HG02884 (cell line): Measurements from ENCODE around the gene CCRL2.

Experiments used
- ATAC-seq: cut with Tn5 transposase; IDR thresholded peaks from one replicate; pipeline ENCODE4 v1.9.1; 2021; ENCODE audit warnings: mild to moderate bottlenecking, moderate library complexity; ENCODE audit not compliant: unreplicated experiment

The CCRL2 gene, protein sequence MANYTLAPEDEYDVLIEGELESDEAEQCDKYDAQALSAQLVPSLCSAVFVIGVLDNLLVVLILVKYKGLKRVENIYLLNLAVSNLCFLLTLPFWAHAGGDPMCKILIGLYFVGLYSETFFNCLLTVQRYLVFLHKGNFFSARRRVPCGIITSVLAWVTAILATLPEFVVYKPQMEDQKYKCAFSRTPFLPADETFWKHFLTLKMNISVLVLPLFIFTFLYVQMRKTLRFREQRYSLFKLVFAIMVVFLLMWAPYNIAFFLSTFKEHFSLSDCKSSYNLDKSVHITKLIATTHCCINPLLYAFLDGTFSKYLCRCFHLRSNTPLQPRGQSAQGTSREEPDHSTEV

DNA sequence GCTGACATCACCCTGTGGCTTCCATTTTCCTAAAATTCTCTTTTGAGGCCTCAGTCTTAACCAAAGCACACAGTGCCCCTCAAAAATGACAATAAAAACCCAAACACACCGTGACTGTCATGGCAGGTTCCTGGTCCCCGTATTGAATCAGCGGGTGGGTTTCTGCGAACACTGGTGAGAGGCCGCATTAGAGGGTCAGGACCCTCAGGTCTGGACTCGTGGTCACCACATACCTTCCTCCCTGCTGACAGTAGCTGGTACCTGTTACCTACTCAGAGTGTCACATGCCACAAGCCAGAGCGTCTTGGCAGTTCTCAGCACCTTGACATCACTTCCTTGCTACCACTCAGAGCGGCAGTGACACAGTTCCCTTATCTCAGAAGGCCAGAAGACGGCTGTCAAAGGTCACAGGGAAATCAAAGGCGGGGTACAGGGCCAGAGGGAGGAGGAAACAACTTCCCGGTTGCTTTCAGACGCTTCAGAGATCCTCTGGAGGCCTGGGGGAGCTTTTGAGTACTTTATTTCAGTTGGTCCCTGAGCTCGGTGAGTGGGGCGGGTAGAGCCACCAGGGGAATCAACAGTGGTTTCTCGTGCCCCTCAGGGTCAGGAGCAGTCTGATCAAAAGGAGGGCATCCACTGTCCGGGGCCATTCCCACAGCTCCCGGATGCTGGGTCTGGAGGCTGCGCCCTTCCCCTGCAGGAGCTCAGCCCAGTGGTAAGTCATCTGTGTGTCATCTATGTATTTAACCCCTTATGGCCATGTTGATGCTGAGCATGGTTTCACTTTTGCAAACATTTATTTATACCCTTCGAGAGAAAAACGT, at the start of gene CCRL2, which contains the start of gene CCR5AS:
Gene CCRL2, plus strand, starts transcription at position 472 of the 824 bp plus-strand sequence. CDS start 821 bp downstream, outside the sequence.
Gene CCR5AS, minus strand, starts transcription at position 279 of the 824 bp plus-strand sequence.
- ATAC-seq, result no peak

DNA sequence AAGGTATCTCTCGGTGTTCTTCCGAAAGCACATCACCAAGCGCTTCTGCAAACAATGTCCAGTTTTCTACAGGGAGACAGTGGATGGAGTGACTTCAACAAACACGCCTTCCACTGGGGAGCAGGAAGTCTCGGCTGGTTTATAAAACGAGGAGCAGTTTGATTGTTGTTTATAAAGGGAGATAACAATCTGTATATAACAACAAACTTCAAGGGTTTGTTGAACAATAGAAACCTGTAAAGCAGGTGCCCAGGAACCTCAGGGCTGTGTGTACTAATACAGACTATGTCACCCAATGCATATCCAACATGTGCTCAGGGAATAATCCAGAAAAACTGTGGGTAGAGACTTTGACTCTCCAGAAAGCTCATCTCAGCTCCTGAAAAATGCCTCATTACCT, 48.6 kb upstream of the CCRL2 start:
- ATAC-seq, result no peak

DNA sequence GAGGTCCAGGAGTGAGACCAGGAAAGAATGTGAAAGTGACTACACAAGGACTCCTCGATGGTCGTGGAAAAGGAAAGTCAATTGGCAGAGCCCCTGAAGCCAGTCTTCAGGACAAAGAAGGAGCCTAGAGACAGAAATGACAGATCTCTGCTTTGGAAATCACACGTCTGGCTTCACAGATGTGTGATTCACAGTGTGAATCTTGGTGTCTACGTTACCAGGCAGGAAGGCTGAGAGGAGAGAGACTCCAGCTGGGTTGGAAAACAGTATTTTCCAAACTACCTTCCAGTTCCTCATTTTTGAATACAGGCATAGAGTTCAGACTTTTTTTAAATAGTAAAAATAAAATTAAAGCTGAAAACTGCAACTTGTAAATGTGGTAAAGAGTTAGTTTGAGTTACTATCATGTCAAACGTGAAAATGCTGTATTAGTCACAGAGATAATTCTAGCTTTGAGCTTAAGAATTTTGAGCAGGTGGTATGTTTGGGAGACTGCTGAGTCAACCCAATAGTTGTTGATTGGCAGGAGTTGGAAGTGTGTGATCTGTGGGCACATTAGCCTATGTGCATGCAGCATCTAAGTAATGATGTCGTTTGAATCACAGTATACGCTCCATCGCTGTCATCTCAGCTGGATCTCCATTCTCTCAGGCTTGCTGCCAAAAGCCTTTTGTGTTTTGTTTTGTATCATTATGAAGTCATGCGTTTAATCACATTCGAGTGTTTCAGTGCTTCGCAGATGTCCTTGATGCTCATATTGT, 47.1 kb upstream of the CCRL2 start:
- peak; percentile 68 for ATAC-seq

DNA sequence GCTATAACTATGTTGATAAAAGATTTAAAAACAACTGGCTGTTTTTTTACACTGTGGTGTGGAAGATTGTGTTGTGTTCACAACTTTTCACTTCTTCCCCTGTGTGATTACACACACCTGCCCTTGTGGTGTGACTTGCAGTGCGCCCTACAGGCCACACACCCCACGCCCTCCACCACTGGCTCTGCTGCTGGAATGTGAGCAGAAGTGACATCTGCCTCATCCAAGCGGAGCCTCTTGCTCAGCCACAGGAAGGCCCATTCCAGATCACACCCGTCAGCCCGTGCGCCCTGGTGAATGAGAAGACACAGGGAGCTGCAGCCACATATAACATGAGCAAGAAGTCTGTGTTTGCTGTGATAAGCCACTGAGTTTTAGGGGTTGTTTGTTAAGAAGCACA, 46.2 kb upstream of the CCRL2 start:
- no peak for ATAC-seq

DNA sequence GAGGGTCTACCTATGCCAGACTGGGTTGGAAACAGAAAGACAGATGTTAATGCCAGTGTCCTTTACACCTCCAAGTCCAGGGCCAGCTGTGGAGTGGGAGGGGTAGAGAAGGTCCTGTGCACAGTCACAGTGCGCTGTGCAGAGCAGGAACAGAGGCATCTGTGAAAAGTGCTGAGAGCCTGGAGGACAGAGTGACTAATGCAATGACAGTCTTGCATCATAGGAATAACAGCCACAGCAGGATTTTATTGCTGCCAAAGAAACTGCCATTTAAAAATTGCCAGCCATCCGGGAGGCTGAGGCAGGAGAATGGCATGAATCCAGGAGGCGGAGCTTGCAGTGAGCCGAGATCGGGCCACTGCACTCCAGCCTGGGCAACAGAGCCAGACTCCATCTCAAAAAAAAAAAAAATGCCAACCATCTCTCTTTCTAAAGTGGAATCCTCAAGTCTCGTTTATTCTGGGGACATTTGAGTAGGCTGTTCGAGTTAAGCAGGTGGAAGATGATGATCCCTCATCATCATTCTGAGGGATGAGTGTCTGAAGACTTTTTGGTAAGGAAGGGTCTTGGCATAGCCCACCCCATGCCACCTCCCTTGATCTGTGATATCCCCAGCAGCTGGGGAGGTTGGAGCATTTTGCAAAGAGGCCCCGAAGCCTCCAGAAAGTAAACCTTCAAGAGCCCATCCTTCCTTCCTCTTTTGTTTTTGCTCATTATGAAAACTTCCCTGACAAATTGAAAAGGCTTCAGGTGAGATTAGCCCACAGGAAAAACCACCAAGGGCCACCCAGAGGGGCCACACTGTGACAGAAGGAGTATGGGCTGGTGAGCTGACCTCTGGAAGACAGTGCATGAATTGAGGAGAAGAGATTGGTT, 45.4 kb upstream of the CCRL2 start:
- ATAC-seq, result no peak

DNA sequence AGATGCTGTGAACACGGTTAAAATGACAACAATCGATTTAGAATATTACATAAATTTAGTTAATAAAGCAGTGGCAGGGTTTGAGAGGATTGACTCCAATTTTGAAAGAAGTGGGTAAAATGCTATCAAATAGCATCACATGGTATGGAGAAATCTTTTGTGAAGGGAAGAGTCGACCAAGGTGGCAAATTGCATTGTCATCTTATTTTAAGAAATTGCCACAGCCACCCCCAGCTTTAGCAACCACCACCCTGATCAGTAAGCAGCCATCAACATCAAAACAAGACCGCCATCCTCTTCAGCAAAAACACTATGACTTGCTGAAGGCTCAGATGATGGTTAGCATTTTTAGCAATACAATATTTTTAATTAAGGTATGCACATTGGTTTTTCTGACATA, 42.0 kb upstream of the CCRL2 start:
- ATAC-seq, result no peak

DNA sequence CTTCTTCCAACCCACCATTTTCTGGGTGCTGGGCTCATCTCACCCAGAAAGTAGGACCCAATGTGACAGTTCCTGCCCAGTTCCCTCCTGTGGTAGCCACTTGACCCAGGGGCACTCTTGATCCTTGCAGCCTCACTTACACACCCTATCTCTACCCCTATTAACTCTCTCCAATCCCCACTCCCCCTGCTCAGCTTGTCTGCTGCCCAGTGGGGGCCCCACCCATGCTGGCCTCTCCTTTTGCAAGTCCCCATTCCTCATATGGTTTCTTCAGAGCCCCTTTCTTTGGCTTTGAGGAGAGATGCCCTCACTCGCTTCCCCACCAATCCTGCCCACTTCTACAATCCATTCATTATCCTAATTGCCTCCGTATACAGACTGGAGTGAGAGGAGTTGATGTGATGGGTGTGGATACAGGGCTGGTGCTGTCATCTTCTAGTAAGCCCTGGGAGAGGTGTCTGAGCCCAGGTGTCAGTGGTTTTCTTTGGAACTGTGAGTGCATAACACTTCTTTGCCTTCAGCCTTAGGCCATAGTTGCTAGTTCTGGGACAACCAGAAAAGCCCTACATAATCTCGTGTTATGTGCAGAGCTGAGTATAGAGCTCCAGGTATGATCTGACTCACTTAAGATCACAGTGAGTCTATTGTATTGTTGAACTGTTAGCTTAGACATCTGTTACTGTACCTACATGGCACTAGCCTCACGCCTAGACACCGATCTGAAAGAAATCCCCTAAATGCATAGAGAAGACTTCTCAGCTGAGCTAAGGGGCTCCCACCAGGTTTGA, 41.1 kb upstream of the CCRL2 start:
- ATAC-seq, result no peak

DNA sequence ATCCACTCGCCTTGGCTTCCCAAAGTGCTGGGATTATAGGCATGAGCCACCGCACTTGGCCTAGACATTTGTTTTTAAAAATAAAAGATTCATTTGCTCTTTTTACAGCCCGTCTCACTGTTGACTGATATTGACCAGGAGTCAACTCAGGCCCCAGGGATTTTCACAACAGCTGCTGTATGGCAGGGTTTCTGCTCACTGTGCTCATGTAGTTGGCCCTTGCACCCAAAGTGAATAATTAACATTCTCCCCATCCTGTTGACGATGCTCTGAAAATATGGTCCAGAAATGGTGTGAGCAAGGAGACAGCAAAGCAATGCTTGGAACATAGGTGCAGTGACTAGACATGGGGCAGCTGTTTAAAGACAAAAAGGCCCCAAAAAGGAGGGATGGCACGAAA, 39.2 kb upstream of the CCRL2 start:
- no peak for ATAC-seq

DNA sequence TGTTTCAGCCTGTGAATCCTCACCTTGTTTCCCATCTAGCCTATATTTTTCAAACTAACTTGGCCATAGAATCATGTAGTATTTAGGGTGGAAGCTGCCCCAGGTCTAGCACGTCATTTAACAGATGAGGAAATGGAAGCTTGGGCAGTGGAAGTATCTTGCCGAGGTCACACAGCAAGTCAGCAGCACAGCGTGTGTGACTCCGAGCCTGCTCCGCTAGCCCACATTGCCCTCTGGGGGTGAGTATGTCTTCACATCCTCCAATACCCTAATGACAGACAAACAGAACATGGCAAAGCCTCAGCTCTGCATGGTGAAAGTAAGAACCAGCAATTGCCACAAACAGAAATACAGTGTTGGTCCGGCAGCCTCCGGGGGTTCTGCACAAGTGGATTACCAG, 38.5 kb upstream of the CCRL2 start:
- ATAC-seq, result no peak

DNA sequence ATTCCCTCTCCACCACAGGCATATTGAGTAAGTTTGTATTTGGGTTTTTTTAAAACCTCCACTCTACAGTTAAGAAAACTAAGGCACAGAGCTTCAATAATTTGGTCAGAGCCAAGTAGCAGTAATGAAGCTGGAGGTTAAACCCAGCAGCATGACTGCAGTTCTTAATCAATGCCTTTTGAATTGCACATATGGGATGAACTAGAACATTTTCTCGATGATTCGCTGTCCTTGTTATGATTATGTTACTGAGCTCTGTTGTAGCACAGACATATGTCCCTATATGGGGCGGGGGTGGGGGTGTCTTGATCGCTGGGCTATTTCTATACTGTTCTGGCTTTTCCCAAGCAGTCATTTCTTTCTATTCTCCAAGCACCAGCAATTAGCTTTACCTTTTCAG, 37.9 kb upstream of the CCRL2 start:
- no peak for ATAC-seq

DNA sequence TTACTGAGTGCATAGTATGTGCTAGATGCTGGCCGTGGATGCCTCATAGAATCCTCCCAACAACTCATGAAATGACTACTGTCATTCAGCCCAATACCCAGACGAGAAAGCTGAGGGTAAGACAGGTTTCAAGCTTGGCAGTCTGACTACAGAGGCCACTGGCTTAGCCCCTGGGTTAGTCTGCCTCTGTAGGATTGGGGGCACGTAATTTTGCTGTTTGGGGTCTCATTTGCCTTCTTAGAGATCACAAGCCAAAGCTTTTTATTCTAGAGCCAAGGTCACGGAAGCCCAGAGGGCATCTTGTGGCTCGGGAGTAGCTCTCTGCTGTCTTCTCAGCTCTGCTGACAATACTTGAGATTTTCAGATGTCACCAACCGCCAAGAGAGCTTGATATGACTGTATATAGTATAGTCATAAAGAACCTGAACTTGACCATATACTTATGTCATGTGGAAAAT, 37.4 kb upstream of the CCRL2 start:
- peak; percentile 56 for ATAC-seq

DNA sequence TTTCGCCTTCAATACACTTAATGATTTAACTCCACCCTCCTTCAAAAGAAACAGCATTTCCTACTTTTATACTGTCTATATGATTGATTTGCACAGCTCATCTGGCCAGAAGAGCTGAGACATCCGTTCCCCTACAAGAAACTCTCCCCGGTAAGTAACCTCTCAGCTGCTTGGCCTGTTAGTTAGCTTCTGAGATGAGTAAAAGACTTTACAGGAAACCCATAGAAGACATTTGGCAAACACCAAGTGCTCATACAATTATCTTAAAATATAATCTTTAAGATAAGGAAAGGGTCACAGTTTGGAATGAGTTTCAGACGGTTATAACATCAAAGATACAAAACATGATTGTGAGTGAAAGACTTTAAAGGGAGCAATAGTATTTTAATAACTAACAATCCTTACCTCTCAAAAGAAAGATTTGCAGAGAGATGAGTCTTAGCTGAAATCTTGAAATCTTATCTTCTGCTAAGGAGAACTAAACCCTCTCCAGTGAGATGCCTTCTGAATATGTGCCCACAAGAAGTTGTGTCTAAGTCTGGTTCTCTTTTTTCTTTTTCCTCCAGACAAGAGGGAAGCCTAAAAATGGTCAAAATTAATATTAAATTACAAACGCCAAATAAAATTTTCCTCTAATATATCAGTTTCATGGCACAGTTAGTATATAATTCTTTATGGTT, 36.1 kb upstream of the CCRL2 start, which contains the start of gene CCR5:
Gene CCR5, plus strand, starts transcription at position 108 of the 680 bp plus-strand sequence. CDS start 1,957 bp downstream, outside the sequence.
- no peak for ATAC-seq

DNA sequence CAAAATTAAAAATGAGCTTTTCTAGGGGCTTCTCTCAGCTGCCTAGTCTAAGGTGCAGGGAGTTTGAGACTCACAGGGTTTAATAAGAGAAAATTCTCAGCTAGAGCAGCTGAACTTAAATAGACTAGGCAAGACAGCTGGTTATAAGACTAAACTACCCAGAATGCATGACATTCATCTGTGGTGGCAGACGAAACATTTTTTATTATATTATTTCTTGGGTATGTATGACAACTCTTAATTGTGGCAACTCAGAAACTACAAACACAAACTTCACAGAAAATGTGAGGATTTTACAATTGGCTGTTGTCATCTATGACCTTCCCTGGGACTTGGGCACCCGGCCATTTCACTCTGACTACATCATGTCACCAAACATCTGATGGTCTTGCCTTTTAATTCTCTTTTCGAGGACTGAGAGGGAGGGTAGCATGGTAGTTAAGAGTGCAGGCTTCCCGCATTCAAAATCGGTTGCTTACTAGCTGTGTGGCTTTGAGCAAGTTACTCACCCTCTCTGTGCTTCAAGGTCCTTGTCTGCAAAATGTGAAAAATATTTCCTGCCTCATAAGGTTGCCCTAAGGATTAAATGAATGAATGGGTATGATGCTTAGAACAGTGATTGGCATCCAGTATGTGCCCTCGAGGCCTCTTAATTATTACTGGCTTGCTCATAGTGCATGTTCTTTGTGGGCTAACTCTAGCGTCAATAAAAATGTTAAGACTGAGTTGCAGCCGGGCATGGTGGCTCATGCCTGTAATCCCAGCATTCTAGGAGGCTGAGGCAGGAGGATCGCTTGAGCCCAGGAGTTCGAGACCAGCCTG, 35.3 kb upstream of the CCRL2 start:
- no peak for ATAC-seq

DNA sequence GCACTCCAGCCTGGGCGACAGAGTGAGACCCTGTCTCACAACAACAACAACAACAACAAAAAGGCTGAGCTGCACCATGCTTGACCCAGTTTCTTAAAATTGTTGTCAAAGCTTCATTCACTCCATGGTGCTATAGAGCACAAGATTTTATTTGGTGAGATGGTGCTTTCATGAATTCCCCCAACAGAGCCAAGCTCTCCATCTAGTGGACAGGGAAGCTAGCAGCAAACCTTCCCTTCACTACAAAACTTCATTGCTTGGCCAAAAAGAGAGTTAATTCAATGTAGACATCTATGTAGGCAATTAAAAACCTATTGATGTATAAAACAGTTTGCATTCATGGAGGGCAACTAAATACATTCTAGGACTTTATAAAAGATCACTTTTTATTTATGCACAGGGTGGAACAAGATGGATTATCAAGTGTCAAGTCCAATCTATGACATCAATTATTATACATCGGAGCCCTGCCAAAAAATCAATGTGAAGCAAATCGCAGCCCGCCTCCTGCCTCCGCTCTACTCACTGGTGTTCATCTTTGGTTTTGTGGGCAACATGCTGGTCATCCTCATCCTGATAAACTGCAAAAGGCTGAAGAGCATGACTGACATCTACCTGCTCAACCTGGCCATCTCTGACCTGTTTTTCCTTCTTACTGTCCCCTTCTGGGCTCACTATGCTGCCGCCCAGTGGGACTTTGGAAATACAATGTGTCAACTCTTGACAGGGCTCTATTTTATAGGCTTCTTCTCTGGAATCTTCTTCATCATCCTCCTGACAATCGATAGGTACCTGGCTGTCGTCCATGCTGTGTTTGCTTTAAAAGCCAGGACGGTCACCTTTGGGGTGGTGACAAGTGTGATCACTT, 34.3 kb upstream of the CCRL2 start:
- ATAC-seq, result no peak

DNA sequence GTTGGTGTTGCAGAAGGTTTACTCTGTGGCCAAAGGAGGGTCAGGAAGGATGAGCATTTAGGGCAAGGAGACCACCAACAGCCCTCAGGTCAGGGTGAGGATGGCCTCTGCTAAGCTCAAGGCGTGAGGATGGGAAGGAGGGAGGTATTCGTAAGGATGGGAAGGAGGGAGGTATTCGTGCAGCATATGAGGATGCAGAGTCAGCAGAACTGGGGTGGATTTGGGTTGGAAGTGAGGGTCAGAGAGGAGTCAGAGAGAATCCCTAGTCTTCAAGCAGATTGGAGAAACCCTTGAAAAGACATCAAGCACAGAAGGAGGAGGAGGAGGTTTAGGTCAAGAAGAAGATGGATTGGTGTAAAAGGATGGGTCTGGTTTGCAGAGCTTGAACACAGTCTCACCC, 32.3 kb upstream of the CCRL2 start:
- ATAC-seq, result no peak

DNA sequence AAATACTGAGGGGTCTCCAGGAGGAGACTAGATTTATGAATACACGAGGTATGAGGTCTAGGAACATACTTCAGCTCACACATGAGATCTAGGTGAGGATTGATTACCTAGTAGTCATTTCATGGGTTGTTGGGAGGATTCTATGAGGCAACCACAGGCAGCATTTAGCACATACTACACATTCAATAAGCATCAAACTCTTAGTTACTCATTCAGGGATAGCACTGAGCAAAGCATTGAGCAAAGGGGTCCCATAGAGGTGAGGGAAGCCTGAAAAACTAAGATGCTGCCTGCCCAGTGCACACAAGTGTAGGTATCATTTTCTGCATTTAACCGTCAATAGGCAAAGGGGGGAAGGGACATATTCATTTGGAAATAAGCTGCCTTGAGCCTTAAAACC, 31.8 kb upstream of the CCRL2 start:
- no peak for ATAC-seq

DNA sequence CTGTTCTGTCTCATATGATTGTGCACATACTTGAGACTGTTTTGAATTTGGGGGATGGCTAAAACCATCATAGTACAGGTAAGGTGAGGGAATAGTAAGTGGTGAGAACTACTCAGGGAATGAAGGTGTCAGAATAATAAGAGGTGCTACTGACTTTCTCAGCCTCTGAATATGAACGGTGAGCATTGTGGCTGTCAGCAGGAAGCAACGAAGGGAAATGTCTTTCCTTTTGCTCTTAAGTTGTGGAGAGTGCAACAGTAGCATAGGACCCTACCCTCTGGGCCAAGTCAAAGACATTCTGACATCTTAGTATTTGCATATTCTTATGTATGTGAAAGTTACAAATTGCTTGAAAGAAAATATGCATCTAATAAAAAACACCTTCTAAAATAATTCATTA, 31.2 kb upstream of the CCRL2 start:
- ATAC-seq, result no peak
